Neural cell (in vitro differentiated cells): ENCODE measurements around the gene ZC3H12D. TPM values are rescaled to one million over a fixed set of nuclear protein-coding genes. Genes with fewer than 3 reads are reported as not detected.

Experiments
- H2AFZ ChIP-seq: fragments of 200-600, 300-800 bp; sonication (generic), shearing (Covaris generic); 2 replicates; pipeline ENCODE4 v1.6.0; 2014; ENCODE audit warnings: low read depth, mild to moderate bottlenecking, antibody characterized with exemption, low read length, moderate library complexity
- H3F3A ChIP-seq: fragments of 200-600 bp; shearing (Covaris generic); 2 replicates; pipeline ENCODE4 v1.6.1; 2016; ENCODE audit warnings: mild to moderate bottlenecking, moderate library complexity, mixed read lengths, antibody characterized with exemption, low read length; ENCODE audit not compliant: insufficient read depth, poor library complexity, severe bottlenecking
- H3K27ac ChIP-seq: fragments of 200-600, 300-800 bp; sonication (generic), shearing (Covaris generic); 2 replicates; pipeline ENCODE4 v1.5.1; 2014; ENCODE audit warnings: mild to moderate bottlenecking, low read length, moderate library complexity
- H3K27me3 ChIP-seq: fragments of 300-800, 200-600 bp; sonication (generic), shearing (Covaris generic); 2 replicates; pipeline ENCODE4 v1.6.0; 2014; ENCODE audit warnings: mild to moderate bottlenecking, low read depth, low read length, moderate library complexity; ENCODE audit not compliant: insufficient read depth
- H3K36me3 ChIP-seq: fragments of 300-800, 200-600 bp; sonication (generic), shearing (Covaris generic); 2 replicates; pipeline ENCODE4 v1.5.1; 2014; ENCODE audit warnings: mild to moderate bottlenecking, antibody characterized with exemption, low read length, moderate library complexity; ENCODE audit not compliant: insufficient read depth
- H3K4me2 ChIP-seq: fragments of 300-800, 200-600 bp; sonication (generic), shearing (Covaris generic); 2 replicates; pipeline ENCODE4 v1.6.0; 2014; ENCODE audit warnings: mild to moderate bottlenecking, low read length
- H3K4me3 ChIP-seq: fragments of 300-800, 200-600 bp; sonication (generic), shearing (Covaris generic); 2 replicates; pipeline ENCODE4 v1.5.1; 2014; ENCODE audit warnings: mild to moderate bottlenecking, low read length, moderate library complexity
- H3K79me2 ChIP-seq: fragments of 200-600 bp; shearing (Covaris generic); replicated peaks from 2 replicates; pipeline ENCODE4 v1.6.0; 2014; ENCODE audit warnings: mild to moderate bottlenecking, low read length, moderate library complexity; ENCODE audit not compliant: insufficient read depth
- H3K9ac ChIP-seq: fragments of 300-800, 200-600 bp; sonication (generic), shearing (Covaris generic); 2 replicates; pipeline ENCODE4 v1.6.1; 2016; ENCODE audit warnings: mild to moderate bottlenecking, low read length, mixed read lengths
- H3K9me2 ChIP-seq: fragments of 200-600 bp; shearing (Covaris generic); 2 replicates; pipeline ENCODE4 v1.6.1; 2016; ENCODE audit warnings: mild to moderate bottlenecking, low read length, mixed read lengths; ENCODE audit not compliant: insufficient read depth
- H3K9me3 ChIP-seq: fragments of 200-600, 300-800 bp; sonication (generic), shearing (Covaris generic); 2 replicates; pipeline ENCODE4 v1.6.1; 2016; ENCODE audit warnings: mild to moderate bottlenecking, mixed run types, low read length, moderate library complexity, mixed read lengths
- H4K20me1 ChIP-seq: fragments of 200-600 bp; shearing (Covaris generic); 2 replicates; pipeline ENCODE4 v1.6.1; 2016; ENCODE audit warnings: mild to moderate bottlenecking, mixed run types; ENCODE audit not compliant: insufficient read depth
- CTCF ChIP-seq: fragments of 450-650 bp; IDR thresholded peaks from 2 replicates; pipeline ENCODE4 v1.5.1; 2014; ENCODE audit warnings: antibody characterized with exemption, mild to moderate bottlenecking, moderate library complexity; ENCODE audit not compliant: poor library complexity, severe bottlenecking
- EP300 ChIP-seq: fragments of 450-650 bp; conservative IDR thresholded peaks from 2 replicates; pipeline ENCODE4 v1.6.1; 2014; ENCODE audit warnings: antibody characterized with exemption, mild to moderate bottlenecking, moderate library complexity; ENCODE audit not compliant: poor library complexity, severe bottlenecking
- EZH2 ChIP-seq: fragments of 200-600, 300-800 bp; shearing (Covaris generic), sonication (generic); IDR thresholded peaks from 2 replicates; pipeline ENCODE4 v1.6.1; 2014; ENCODE audit warnings: antibody characterized with exemption, low read length, borderline replicate concordance, mild to moderate bottlenecking; ENCODE audit not compliant: insufficient read depth, poor library complexity, severe bottlenecking
- MXI1 ChIP-seq: fragments of 450-650 bp; conservative IDR thresholded peaks from 2 replicates; pipeline ENCODE4 v1.6.1; 2014; ENCODE audit warnings: antibody characterized with exemption, mild to moderate bottlenecking; ENCODE audit not compliant: poor library complexity, severe bottlenecking
- POLR2AphosphoS5 ChIP-seq: IDR thresholded peaks from 2 replicates; pipeline ENCODE4 v1.6.1; 2012
- RAD21 ChIP-seq: fragments of 450-650 bp; conservative IDR thresholded peaks from 2 replicates; pipeline ENCODE4 v1.6.1; 2014; ENCODE audit warnings: antibody characterized with exemption, mild to moderate bottlenecking, moderate library complexity
- SMC3 ChIP-seq: fragments of 450-650 bp; conservative IDR thresholded peaks from 2 replicates; pipeline ENCODE4 v1.6.1; 2014; ENCODE audit warnings: antibody characterized with exemption, mild to moderate bottlenecking, moderate library complexity; ENCODE audit not compliant: poor library complexity
- TAF1 ChIP-seq: IDR thresholded peaks from 2 replicates; pipeline ENCODE4 v1.6.1; 2012; ENCODE audit warnings: low read depth
- polyA plus RNA-seq: library from polyadenylated mRNA; depleted of rRNA; stranded (reverse); fragments of >200 nt; gene quantifications from 2 replicates; pipeline ENCODE4 v1.2.3, GENCODE V29; 2014
- TF ChIP-seq, protein P1 (sequence below): IDR thresholded peaks from 2 replicates; pipeline ENCODE4 v1.6.1; 2012; ENCODE audit warnings: borderline replicate concordance

ZC3H12D gene
- polyA plus RNA-seq, 1 donor from 2014 or later: 1.0 TPM

DNA sequence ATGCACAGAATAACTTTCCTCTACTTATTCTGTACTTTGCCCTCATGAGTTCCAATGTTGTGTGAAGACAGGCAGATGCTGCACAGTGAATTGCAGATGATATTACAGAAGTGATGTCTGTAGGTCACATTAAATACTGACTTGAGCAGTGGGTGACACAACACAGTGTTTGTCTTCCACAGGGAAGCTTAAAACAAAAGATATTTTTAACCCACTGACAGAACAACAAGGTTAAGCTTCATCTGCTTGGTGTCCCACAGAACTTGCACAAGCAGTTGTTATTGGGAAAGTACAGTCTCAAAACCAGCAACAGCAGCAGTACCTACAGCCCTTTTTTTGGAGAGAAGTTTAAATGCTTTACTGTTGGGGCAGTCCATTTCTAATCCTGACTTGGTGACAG, 74.3 kb downstream of the ZC3H12D start (continued):
- TF ChIP-seq, protein P1, sequence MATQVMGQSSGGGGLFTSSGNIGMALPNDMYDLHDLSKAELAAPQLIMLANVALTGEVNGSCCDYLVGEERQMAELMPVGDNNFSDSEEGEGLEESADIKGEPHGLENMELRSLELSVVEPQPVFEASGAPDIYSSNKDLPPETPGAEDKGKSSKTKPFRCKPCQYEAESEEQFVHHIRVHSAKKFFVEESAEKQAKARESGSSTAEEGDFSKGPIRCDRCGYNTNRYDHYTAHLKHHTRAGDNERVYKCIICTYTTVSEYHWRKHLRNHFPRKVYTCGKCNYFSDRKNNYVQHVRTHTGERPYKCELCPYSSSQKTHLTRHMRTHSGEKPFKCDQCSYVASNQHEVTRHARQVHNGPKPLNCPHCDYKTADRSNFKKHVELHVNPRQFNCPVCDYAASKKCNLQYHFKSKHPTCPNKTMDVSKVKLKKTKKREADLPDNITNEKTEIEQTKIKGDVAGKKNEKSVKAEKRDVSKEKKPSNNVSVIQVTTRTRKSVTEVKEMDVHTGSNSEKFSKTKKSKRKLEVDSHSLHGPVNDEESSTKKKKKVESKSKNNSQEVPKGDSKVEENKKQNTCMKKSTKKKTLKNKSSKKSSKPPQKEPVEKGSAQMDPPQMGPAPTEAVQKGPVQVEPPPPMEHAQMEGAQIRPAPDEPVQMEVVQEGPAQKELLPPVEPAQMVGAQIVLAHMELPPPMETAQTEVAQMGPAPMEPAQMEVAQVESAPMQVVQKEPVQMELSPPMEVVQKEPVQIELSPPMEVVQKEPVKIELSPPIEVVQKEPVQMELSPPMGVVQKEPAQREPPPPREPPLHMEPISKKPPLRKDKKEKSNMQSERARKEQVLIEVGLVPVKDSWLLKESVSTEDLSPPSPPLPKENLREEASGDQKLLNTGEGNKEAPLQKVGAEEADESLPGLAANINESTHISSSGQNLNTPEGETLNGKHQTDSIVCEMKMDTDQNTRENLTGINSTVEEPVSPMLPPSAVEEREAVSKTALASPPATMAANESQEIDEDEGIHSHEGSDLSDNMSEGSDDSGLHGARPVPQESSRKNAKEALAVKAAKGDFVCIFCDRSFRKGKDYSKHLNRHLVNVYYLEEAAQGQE: no peak

DNA sequence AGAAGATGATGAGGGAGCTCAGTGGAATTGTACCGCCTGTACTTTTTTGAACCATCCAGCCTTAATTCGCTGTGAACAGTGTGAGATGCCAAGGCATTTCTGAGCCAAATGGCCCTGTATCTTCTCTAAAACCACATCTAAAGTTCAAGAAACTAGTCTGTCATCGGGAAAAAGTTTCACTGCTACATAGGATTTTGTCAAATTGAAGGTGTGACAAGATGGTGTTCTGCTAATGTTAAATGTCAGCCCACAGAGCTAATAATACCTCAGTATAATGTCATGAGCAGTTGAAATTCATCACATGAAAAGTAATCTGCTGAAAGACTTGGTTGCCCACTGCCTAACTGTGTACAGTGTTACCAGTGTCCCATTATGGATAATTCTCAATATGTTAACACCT, 75.2 kb downstream of the ZC3H12D start:
- Histone ChIP-seq H3F3A (no peaks in the 10 kb centered on the region), H3K9ac (no peak overlapping the region), H3K27me3 (no peaks in the 10 kb centered on the region), H3K4me3 (no peak overlapping the region), H3K4me2 (no peak overlapping the region), H3K9me3 (no peaks in the 10 kb centered on the region), H3K79me2 (no peaks in the 10 kb centered on the region), H3K36me3 (peaks cover 15% of the 10 kb centered on the region), H3K9me2 (no peaks in the 10 kb centered on the region), H2AFZ (no peak overlapping the region), H4K20me1 (no peaks in the 10 kb centered on the region), H3K27ac (no peak overlapping the region)
- TF ChIP-seq RAD21 (no peak), MXI1 (no peak), EP300 (no peak), EZH2 (no peak), TAF1 (no peak), SMC3 (no peak), POLR2AphosphoS5 (no peak), CTCF (no peak)
- TF ChIP-seq, protein P1: no peak
